NCI-H2227 treated with DMSO at 0.1 percent for 48 hours (cell line): Measurements from ENCODE around the gene CRYBG3.
"Not testable (repeated sequence)": the region's sequence is repeated elsewhere in the genome, so short reads cannot be mapped to it uniquely, and the experiment has no call there.

Experiments used
- DNase-seq: peaks from one replicate; lab custom pipeline; 2025; lab: John Stamatoyannopoulos, UW

The CRYBG3 gene

GRCh38 chr3:97899331-97899730 is 77.5 kb downstream of the CRYBG3 start:
- DNase-seq = no peak

- DNase-seq = no peak
Observed at GRCh38 chr3:97901313-97902248, 79.8 kb downstream of the CRYBG3 start.

GRCh38 chr3:97909830-97910229 is 88.0 kb downstream of the CRYBG3 start:
- DNase-seq = not testable (repeated sequence)

- DNase-seq = not testable (repeated sequence)
Observed at GRCh38 chr3:97910236-97910831, 88.5 kb downstream of the CRYBG3 start.

GRCh38 chr3:97910931-97911351 is 89.1 kb downstream of the CRYBG3 start:
- DNase-seq = no peak

- no peak for DNase-seq
Observed at GRCh38 chr3:97911459-97911858, 89.6 kb downstream of the CRYBG3 start.

- no peak for DNase-seq
Observed at GRCh38 chr3:97914388-97914787, 92.6 kb downstream of the CRYBG3 start.

GRCh38 chr3:97916576-97916975 is 94.8 kb downstream of the CRYBG3 start:
- no peak for DNase-seq

- no peak for DNase-seq
Observed at GRCh38 chr3:97917813-97918536, 96.2 kb downstream of the CRYBG3 start.

GRCh38 chr3:97927704-97928103 is 105.9 kb downstream of the CRYBG3 start:
- DNase-seq = no peak

- no peak for DNase-seq
Observed at GRCh38 chr3:97928986-97929385, 107.2 kb downstream of the CRYBG3 start.

- no peak for DNase-seq
Observed at GRCh38 chr3:97930018-97930417, 108.2 kb downstream of the CRYBG3 start.

GRCh38 chr3:97931218-97931617 is 109.4 kb downstream of the CRYBG3 start:
- DNase-seq = no peak

GRCh38 chr3:97932387-97932801 is 110.6 kb downstream of the CRYBG3 start:
- no peak for DNase-seq

- DNase-seq = no peak
Observed at GRCh38 chr3:97934980-97935695, 113.3 kb downstream of the CRYBG3 start.

- DNase-seq = no peak
Observed at GRCh38 chr3:97935842-97936241, 114.0 kb downstream of the CRYBG3 start.

- DNase-seq = no peak
Observed at GRCh38 chr3:97937205-97937604, 115.4 kb downstream of the CRYBG3 start.

GRCh38 chr3:97938444-97938843 is 116.6 kb downstream of the CRYBG3 start:
- DNase-seq = no peak

GRCh38 chr3:97939401-97939800 is 117.6 kb downstream of the CRYBG3 start:
- DNase-seq = no peak

GRCh38 chr3:97940034-97940433 is 118.2 kb downstream of the CRYBG3 start:
- no peak for DNase-seq

- peak; percentile 90 for DNase-seq
Observed at GRCh38 chr3:97942801-97943546, 121.2 kb downstream of the CRYBG3 start.
